GM21423 (cell line): ENCODE results near the gene TJP2.
"Not testable (repeated sequence)": the region's sequence is repeated elsewhere in the genome, so short reads cannot be mapped to it uniquely, and the experiment has no call there.

Source experiments
- ATAC-seq: cut with Tn5 transposase; IDR thresholded peaks from one replicate; pipeline ENCODE4 v1.9.1; 2021; ENCODE audit warnings: mild to moderate bottlenecking, moderate library complexity; ENCODE audit not compliant: unreplicated experiment

TJP2 gene

DNA sequence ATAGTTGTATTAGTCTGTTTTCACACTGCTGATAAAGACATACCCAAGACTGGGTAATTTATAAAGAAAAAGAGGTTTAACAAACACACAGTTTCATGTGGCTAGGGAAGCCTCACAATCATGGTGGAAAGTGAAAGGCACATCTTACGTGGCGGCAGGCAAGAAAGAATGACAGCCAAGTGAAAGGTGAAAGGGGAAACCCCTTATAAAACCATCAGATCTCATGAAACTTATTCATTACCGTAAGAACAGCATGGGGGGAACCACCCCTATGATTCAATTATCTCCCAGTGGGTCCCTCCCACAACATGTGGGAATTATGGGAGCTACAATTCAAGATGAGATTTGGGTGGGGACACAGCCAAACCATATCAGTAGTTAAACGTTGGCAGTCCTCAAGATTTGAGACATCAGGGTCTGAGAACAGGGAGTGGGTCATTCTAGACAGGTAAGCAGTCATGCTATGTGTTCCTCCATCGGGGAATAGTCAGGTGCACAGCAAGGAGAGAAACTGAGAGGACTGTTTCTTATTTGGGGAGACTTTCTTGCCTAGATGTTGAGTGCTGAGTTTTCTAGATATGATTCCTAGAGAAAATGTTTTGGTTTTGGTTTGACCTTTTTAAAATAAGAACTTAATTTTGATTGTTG is 105.1 kb downstream of the TJP2 start:
- peak; percentile 79 for ATAC-seq

DNA sequence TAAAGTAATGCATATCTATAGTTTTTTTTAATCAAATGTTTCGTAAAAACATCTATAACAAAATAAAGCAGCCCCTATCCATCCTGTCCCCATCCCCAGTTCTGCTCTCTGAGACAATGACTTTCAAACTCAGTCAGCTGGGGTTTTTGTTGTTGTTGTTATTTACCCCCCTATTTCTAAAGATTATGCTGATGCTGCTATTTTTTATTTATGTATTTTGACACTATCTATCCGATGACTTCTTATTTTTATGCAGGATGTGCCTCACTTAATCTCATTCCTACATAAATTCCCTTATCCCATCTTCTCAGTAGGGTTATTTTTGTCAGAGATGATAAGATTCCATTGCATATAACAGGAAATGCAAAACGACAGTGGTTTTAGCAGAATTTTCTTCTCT is 105.7 kb downstream of the TJP2 start:
- no peak for ATAC-seq

GRCh38 chr9:69283003-69283402 is 108.9 kb downstream of the TJP2 start:
- no peak for ATAC-seq

- ATAC-seq, result no peak
These were observed 118.0 kb downstream of the TJP2 start for GRCh38 chr9:69292078-69292477.

DNA sequence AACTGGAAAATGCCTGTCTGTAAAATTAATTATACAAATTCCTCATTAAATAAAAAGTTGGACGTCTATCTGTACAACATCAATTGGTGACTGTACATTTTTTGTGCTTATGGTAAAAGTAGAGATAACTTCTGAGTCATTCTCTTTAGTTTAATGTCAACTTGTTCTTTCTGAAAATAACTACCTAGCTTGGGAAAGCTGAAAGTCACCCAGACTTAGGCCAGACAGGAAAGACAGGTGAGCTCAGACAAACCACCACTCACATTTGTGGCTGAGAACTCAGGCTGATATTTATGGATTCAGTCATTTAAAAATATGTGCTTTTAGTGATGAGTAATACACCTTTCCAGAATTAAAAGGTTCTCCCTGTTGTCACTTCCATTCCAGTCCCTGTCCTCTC is 119.1 kb downstream of the TJP2 start:
- ATAC-seq, result no peak

DNA sequence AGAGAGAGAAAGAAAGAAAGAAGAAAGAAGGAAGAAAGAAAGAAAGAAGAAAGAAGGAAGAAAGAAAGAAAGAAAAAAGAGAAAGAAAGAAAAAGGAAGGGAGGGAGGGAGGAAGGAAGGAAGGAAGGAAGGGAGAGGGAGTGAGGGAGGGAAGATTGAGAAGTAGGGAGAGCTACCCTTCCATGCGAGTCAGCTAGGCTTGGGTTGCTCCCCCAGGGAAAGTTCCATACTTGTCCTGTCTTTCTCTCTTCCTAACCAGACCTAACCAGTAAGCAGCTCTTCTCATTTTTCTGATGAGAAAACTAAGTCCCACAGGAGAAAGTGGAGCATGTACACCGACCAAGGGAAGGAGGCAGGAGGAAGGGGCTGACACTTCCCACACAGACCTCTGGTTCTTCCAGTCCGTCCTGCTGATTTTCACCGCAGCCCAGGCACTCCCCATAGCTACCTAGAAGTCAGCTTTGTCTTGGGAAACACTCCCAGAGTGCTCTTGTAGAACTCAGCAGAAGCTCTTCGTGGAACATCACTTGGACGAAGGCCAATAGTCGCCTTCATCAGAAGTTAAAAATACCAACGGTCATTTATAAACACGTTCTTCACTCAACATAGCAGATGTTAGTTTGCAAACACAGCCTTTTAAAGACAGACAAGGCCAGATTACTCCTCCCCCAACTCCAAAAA is 121.9 kb downstream of the TJP2 start:
- no peak for ATAC-seq

GRCh38 chr9:69297300-69297980 is 123.4 kb downstream of the TJP2 start:
- ATAC-seq, result no peak

- no peak for ATAC-seq
These were observed 125.2 kb downstream of the TJP2 start for GRCh38 chr9:69299315-69299714.

DNA sequence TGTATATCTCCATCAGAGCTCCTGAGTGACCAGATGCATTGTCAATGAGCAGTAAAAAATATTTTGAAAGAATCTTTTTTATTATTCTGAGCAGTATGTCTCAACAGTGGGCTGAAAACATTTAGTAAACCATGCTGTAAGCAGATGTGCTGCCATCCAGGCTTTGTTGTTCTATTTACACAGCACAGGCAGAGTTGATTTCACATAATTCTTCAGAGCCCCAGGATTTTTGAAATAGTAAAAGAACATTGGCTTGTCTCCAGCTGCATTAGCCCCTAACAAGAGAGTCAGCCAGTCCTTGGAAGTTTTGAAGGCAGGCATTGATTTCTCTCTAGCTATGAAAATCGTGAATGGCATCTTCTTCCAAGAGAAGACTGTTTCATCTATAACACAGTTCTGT is 125.7 kb downstream of the TJP2 start:
- no peak for ATAC-seq

DNA sequence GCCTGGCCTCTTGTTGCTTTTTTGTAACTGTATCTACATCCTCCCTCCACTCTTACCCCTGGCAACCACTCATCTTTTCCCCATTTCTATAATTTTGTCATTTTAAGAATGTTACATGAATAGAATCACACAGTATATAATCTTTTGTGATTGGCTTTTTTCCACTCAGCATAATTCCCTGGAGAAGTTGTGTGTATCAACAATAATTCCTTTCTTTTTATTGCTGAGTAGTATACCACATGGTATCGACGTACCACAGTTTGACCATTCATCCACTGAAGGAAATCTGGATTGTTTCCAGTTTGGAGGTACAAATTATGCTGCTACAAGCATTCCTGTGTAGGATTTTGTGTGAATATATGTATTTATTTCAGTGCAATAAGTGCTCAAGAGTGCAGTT is 129.3 kb downstream of the TJP2 start:
- ATAC-seq, result no peak

GRCh38 chr9:69306895-69307445 is 132.9 kb downstream of the TJP2 start:
- ATAC-seq, result not testable (repeated sequence)

DNA sequence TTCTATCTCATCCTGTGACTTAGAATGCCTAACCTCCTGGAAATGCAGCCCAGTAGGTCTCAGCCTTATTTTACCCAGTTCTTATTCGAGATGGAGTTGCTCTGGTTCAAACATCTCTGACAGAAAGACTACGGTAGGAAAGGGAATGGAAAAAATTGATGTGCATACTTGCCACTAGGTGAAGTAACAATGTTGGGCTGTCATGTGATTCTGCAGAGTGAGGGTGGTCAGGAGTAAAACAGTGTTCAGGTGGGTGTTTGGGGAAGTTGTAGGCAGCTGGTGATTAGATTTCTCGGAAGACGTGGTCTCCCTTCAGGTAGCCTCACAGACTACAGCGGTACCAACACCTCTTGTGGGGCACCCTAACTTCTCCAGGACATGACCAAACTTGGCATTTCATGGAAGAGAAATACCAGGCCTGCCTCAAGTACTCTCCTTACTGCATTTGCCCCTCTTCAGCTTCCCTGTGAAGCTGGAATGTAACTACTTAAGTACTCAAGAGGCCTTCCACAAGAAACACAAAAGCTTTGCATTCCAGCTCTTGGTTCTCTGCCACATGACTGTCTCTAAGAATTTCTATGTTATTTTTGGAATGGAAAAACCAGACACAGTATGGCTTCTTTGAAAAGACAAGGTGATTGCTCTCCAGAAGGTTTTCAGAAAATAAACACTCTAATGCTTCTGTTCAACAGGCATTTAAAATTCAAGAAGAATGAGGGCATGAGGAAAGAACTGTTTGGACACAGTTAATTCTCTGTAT is 133.5 kb downstream of the TJP2 start:
- ATAC-seq, result no peak

DNA sequence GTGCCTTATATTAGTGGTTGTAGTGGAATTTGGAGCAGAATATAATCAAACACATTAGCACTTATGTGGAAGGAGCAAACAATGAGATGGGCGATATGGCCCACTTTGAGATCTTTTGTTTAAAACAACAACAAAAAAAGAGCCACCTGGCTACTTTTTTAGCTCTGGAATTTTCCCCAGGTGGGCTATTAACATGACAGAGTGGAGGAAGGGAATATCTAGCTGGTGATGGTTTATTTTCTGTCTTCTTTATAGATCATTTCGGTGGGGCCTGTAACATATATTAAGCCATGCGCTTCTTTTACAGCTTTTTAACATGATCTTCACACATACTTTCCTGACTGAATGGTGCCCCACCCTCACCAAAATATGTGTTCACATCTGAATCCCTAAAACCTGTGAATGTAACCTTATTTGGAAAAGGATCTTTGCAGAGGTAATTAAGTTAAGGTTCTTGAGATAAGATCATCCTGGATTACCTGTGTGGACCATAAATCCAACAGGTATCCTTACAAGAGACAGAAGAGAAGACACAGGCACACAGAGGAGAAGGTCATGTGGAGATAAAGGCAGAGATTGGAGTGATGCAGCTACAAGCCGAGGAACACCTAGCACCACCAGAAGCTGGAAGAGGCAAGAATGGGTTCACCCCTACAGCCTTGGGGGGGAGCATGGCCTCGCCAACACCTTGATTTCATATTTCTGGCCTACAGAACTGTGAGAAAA is 134.3 kb downstream of the TJP2 start:
- ATAC-seq, result no peak

GRCh38 chr9:69313175-69313574 is 139.1 kb downstream of the TJP2 start:
- no peak for ATAC-seq

DNA sequence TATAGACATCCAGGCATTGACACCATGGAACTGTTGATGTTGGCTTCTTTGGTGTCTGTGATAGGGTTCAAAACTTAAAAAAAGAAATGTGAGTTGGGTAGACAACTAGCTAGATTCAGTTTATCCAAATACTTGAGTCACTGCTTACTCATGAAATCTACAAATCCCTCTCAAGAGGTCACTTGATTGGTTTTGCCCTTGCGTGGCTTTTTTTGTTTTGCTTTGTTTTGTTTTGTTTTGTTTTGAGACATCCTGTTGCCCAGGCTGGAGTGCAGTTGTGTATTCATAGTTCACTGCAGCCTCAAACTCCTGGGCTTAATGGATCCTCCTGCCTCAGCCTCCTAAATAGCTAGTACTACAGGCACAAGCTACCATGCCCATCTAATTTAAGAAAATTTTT is 140.5 kb downstream of the TJP2 start:
- no peak for ATAC-seq

DNA sequence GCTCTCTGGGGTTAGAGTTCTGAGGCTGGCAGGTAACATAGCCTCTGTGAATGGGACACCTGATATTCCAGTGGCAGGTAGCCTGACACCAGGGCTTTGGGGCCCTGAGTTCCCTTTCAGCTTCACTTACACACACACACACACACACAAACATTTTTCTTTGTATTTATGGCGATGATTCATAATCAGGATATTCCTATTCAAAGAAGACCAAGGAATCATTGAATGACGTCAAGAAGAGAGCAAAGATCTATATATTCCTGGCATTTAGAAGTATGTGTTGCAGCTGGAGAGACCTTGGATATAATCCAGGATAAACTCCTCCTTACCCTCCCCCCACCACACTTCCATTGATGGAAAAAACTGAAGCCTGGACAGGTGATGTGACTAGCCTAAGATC is 143.0 kb downstream of the TJP2 start:
- no peak for ATAC-seq

GRCh38 chr9:69317894-69318293 is 143.8 kb downstream of the TJP2 start:
- ATAC-seq, result peak; percentile 94

- no peak for ATAC-seq
These were observed 145.4 kb downstream of the TJP2 start for GRCh38 chr9:69319324-69320025.

- no peak for ATAC-seq
These were observed 148.2 kb downstream of the TJP2 start for GRCh38 chr9:69322256-69322655.

GRCh38 chr9:69323861-69324260 is 149.8 kb downstream of the TJP2 start:
- no peak for ATAC-seq
